HepG2 (cell line): ENCODE measurements around the gene MFSD11. TPM values are rescaled to one million over a fixed set of nuclear protein-coding genes. Genes with fewer than 3 reads are reported as not detected.

ENCODE experiments used
- AGO1 ChIP-seq: fragments of 200-400 bp; formaldehyde crosslinking; IDR thresholded peaks from 2 replicates; pipeline ENCODE4 v1.6.1; 2017; ENCODE audit warnings: mild to moderate bottlenecking, low read depth, low read length, moderate library complexity; ENCODE audit not compliant: poor library complexity, severe bottlenecking
- ZNF180 ChIP-seq: sonication (generic); formaldehyde crosslinking; IDR thresholded peaks from 2 replicates; pipeline ENCODE4 v1.4.0; 2020; ENCODE audit warnings: low read depth, missing genetic modification reagents, borderline replicate concordance
- ZNF567 ChIP-seq: sonication (generic); formaldehyde crosslinking; IDR thresholded peaks from 2 replicates; pipeline ENCODE4 v1.8.1; 2023; ENCODE audit warnings: mild to moderate bottlenecking, missing genetic modification reagents, borderline replicate concordance
- ZNF766 ChIP-seq: sonication (generic); formaldehyde crosslinking; IDR thresholded peaks from 2 replicates; pipeline ENCODE4 v1.5.0; 2020; ENCODE audit warnings: missing genetic modification reagents, borderline replicate concordance
- polyA plus RNA-seq, 8 experiments: library from polyadenylated mRNA; depleted of rRNA in 3 of 8; stranded (reverse) in 7 of 8; unstranded in 1 of 8; fragments of >200 nt; fragmentation: Illumina TruSeq in 4 of 8; extraction: Trizol in 4 of 8; gene quantifications; 2 replicates each; pipeline versions ENCODE4 v1.2.1 to v1.2.3, GENCODE V29; 2011 to 2016; ENCODE audit warnings: low read depth in 4 of 8, missing spikeins in 1 of 8, mixed read lengths in 1 of 8; ENCODE audit not compliant: insufficient read depth in 1 of 8
- total RNA-seq, 5 experiments: library from RNA; depleted of rRNA; stranded (reverse); fragments of >200 nt; fragmentation: Illumina TruSeq; extraction: Trizol; gene quantifications; 2 replicates each; pipeline ENCODE4 v1.2.3, GENCODE V29; 2016; ENCODE audit warnings: low read depth in 1 of 5
- TF ChIP-seq, protein P1 (sequence below), 2 experiments: sonication (generic) in 1 of 2; formaldehyde crosslinking in 1 of 2; IDR thresholded peaks; 2 replicates each; pipeline versions ENCODE4 v1.5.1 to v1.6.1; 2011 to 2020; ENCODE audit warnings: borderline replicate concordance in 1 of 2, low read depth in 1 of 2, low read length in 1 of 2, mild to moderate bottlenecking in 1 of 2, missing genetic modification reagents in 1 of 2, moderate library complexity in 1 of 2
- TF ChIP-seq, protein P2 (sequence below): sonication (generic); formaldehyde crosslinking; IDR thresholded peaks from 2 replicates; pipeline ENCODE4 v1.5.0; 2020; ENCODE audit warnings: mild to moderate bottlenecking, missing genetic modification reagents, borderline replicate concordance
- TF ChIP-seq, protein P3 (sequence below): sonication (generic); formaldehyde crosslinking; IDR thresholded peaks from 2 replicates; pipeline ENCODE4 v1.5.0; 2020; ENCODE audit warnings: missing genetic modification reagents
- TF ChIP-seq, protein P4 (sequence below): sonication (generic); formaldehyde crosslinking; IDR thresholded peaks from 2 replicates; pipeline ENCODE4 v1.4.0; 2020; ENCODE audit warnings: missing genetic modification reagents, borderline replicate concordance
- TF ChIP-seq, protein P5 (sequence below): sonication (generic); formaldehyde crosslinking; IDR thresholded peaks from 2 replicates; pipeline ENCODE4 v1.9.0; 2021; ENCODE audit warnings: missing genetic modification reagents, mild to moderate bottlenecking, borderline replicate concordance

The MFSD11 gene
- total and polyA plus RNA-seq, 2 of the 13 experiments (the other 11 are each of a cell fraction or from before 2014, with no cell fraction given) = 26.1 to 36.3 TPM

DNA sequence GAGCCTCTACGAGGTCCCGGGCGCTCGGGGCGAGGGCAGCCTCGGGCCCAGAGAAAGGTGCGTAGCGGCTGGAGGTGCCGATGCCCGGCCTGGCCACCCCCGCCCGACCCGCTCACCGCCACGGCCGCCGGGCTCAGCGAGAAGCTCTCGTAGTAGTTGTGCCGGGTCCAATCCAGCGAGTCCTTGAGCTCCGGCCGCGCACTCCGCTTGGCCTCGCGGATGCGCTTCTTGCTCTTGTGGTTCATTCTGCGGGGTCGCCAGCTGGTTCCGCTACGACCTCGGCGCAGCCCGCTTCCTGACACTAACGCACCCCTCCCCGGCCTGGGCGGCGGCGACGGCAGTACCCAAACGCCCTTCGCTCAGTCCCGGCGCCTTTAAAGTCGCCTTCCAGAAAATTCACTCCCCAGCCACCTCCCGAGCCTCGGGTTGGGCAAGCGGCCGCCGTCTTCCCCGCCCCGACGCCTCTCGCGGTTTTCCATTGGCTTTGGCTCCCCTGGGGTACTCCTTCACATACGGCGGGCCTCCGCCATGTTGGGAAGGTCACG is 11.6 kb upstream of the MFSD11 start, which contains the start of gene JMJD6 (continued):
- TF ChIP-seq, protein P1, sequence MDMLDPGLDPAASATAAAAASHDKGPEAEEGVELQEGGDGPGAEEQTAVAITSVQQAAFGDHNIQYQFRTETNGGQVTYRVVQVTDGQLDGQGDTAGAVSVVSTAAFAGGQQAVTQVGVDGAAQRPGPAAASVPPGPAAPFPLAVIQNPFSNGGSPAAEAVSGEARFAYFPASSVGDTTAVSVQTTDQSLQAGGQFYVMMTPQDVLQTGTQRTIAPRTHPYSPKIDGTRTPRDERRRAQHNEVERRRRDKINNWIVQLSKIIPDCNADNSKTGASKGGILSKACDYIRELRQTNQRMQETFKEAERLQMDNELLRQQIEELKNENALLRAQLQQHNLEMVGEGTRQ (IDR thresholded peaks at IDR 0.05; ENCODE audit: low read depth, low read length) = no peak
- TF ChIP-seq, protein P1 (CRISPR knock-in tag; IDR thresholded peaks at IDR 0.05; ENCODE audit: borderline replicate concordance) = peak; percentile 46; the same call in 1 of the 2 replicates
- TF ChIP-seq ZNF766 (no peak), ZNF567 (CRISPR knock-in tag) (no peak), ZNF180 (CRISPR knock-in tag) (no peak), AGO1 (peak; percentile 69)
- TF ChIP-seq, protein P2, sequence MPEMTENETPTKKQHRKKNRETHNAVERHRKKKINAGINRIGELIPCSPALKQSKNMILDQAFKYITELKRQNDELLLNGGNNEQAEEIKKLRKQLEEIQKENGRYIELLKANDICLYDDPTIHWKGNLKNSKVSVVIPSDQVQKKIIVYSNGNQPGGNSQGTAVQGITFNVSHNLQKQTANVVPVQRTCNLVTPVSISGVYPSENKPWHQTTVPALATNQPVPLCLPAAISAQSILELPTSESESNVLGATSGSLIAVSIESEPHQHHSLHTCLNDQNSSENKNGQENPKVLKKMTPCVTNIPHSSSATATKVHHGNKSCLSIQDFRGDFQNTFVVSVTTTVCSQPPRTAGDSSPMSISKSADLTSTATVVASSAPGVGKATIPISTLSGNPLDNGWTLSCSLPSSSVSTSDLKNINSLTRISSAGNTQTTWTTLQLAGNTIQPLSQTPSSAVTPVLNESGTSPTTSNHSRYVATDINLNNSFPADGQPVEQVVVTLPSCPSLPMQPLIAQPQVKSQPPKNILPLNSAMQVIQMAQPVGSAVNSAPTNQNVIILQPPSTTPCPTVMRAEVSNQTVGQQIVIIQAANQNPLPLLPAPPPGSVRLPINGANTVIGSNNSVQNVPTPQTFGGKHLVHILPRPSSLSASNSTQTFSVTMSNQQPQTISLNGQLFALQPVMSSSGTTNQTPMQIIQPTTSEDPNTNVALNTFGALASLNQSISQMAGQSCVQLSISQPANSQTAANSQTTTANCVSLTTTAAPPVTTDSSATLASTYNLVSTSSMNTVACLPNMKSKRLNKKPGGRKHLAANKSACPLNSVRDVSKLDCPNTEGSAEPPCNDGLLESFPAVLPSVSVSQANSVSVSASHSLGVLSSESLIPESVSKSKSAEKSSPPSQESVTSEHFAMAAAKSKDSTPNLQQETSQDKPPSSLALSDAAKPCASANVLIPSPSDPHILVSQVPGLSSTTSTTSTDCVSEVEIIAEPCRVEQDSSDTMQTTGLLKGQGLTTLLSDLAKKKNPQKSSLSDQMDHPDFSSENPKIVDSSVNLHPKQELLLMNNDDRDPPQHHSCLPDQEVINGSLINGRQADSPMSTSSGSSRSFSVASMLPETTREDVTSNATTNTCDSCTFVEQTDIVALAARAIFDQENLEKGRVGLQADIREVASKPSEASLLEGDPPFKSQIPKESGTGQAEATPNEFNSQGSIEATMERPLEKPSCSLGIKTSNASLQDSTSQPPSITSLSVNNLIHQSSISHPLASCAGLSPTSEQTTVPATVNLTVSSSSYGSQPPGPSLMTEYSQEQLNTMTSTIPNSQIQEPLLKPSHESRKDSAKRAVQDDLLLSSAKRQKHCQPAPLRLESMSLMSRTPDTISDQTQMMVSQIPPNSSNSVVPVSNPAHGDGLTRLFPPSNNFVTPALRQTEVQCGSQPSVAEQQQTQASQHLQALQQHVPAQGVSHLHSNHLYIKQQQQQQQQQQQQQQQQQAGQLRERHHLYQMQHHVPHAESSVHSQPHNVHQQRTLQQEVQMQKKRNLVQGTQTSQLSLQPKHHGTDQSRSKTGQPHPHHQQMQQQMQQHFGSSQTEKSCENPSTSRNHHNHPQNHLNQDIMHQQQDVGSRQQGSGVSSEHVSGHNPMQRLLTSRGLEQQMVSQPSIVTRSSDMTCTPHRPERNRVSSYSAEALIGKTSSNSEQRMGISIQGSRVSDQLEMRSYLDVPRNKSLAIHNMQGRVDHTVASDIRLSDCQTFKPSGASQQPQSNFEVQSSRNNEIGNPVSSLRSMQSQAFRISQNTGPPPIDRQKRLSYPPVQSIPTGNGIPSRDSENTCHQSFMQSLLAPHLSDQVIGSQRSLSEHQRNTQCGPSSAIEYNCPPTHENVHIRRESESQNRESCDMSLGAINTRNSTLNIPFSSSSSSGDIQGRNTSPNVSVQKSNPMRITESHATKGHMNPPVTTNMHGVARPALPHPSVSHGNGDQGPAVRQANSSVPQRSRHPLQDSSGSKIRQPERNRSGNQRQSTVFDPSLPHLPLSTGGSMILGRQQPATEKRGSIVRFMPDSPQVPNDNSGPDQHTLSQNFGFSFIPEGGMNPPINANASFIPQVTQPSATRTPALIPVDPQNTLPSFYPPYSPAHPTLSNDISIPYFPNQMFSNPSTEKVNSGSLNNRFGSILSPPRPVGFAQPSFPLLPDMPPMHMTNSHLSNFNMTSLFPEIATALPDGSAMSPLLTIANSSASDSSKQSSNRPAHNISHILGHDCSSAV (CRISPR knock-in tag) = no peak
- TF ChIP-seq, protein P3, sequence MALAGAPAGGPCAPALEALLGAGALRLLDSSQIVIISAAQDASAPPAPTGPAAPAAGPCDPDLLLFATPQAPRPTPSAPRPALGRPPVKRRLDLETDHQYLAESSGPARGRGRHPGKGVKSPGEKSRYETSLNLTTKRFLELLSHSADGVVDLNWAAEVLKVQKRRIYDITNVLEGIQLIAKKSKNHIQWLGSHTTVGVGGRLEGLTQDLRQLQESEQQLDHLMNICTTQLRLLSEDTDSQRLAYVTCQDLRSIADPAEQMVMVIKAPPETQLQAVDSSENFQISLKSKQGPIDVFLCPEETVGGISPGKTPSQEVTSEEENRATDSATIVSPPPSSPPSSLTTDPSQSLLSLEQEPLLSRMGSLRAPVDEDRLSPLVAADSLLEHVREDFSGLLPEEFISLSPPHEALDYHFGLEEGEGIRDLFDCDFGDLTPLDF = peak; percentile 53; the same call in 1 of the 2 replicates
- TF ChIP-seq, protein P4, sequence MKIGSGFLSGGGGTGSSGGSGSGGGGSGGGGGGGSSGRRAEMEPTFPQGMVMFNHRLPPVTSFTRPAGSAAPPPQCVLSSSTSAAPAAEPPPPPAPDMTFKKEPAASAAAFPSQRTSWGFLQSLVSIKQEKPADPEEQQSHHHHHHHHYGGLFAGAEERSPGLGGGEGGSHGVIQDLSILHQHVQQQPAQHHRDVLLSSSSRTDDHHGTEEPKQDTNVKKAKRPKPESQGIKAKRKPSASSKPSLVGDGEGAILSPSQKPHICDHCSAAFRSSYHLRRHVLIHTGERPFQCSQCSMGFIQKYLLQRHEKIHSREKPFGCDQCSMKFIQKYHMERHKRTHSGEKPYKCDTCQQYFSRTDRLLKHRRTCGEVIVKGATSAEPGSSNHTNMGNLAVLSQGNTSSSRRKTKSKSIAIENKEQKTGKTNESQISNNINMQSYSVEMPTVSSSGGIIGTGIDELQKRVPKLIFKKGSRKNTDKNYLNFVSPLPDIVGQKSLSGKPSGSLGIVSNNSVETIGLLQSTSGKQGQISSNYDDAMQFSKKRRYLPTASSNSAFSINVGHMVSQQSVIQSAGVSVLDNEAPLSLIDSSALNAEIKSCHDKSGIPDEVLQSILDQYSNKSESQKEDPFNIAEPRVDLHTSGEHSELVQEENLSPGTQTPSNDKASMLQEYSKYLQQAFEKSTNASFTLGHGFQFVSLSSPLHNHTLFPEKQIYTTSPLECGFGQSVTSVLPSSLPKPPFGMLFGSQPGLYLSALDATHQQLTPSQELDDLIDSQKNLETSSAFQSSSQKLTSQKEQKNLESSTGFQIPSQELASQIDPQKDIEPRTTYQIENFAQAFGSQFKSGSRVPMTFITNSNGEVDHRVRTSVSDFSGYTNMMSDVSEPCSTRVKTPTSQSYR = no peak
- TF ChIP-seq, protein P5, sequence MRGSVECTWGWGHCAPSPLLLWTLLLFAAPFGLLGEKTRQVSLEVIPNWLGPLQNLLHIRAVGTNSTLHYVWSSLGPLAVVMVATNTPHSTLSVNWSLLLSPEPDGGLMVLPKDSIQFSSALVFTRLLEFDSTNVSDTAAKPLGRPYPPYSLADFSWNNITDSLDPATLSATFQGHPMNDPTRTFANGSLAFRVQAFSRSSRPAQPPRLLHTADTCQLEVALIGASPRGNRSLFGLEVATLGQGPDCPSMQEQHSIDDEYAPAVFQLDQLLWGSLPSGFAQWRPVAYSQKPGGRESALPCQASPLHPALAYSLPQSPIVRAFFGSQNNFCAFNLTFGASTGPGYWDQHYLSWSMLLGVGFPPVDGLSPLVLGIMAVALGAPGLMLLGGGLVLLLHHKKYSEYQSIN (CRISPR knock-in tag) = peak; percentile 70; the same call in 1 of the 2 replicates
